Measurements from ENCODE around the gene MMEL1. TPM values are rescaled to one million over a fixed set of nuclear protein-coding genes. Genes with fewer than 3 reads are reported as not detected.

Gene MMEL1
- total and polyA plus RNA-seq, 2 donors (not counting 3 experiments of a cell fraction or from before 2014, with no cell fraction given), result 1.1 to 1.2 TPM

- FAIRE-seq, result no peak
- DNase-seq (ENCODE audit: low read depth, low spot score), result no peak
- H3K79me2 ChIP-seq (ENCODE audit: control insufficient read depth, insufficient read depth, low read length), result no peaks in the 10 kb centered on the region
- CTCF ChIA-PET, result no interaction called here
- H2AFZ ChIP-seq (ENCODE audit: low read depth, low read length), result no peak overlapping the region
- TF ChIP-seq EZH2 (IDR thresholded peaks at IDR 0.05; ENCODE audit: borderline replicate concordance, low read depth, low read length, severe bottlenecking) (no peak), POLR2A (IDR thresholded peaks at IDR 0.05; ENCODE audit: low read depth, low read length) (no peak), GATA2 (IDR thresholded peaks at IDR 0.05; ENCODE audit: insufficient read depth, insufficient read length, low read depth, low read length) (no peak), MYC (IDR thresholded peaks at IDR 0.05; ENCODE audit: low read depth, low read length) (no peak), JUN (IDR thresholded peaks at IDR 0.05; ENCODE audit: borderline replicate concordance, insufficient read depth, insufficient read length, low read depth) (no peak), FOS (IDR thresholded peaks at IDR 0.05; ENCODE audit: borderline replicate concordance, insufficient read depth, low read length) (no peak), CTCF (IDR thresholded peaks at IDR 0.05; ENCODE audit: extremely low read depth in 1 of 2, insufficient read depth in 1 of 2, low read depth in 1 of 2, low read length in 2 of 2) (no peak)
- no peak overlapping the region for H3K4me3 ChIP-seq (replicated peaks in 1 of 3; ENCODE audit: insufficient read depth in 1 of 3, low read depth in 1 of 3, low read length in 3 of 3)
- no peaks in the 10 kb centered on the region for H3K4me1 ChIP-seq (ENCODE audit: control insufficient read depth, extremely low read depth, insufficient read depth, low read length)
- H3K9ac ChIP-seq (replicated peaks; ENCODE audit: extremely low read depth, insufficient read depth, low read length), result no peak overlapping the region
- no peak overlapping the region for H3K4me2 ChIP-seq (ENCODE audit: insufficient read depth, low read length)
- H3K9me3 ChIP-seq (replicated peaks; ENCODE audit: control insufficient read depth, insufficient read depth, low read length), result no peaks in the 10 kb centered on the region
- H3K9me1 ChIP-seq (replicated peaks; ENCODE audit: control insufficient read depth, extremely low read depth, insufficient read depth, low read length), result no peaks in the 10 kb centered on the region
- no peak overlapping the region for H3K27ac ChIP-seq (ENCODE audit: insufficient read depth, low read depth, low read length)
- intact Hi-C loops (cut with micrococcal nuclease) (loop anchor here (2.0 kb wide), 1 partner anchor 15 kb away; no protein-coding TSS in a partner anchor), dilution Hi-C loops (cut with MboI; ENCODE audit: extremely low pct_ligation_motif_present, low sequenced_read_pairs) (no loop called here)
- POLR2A ChIA-PET, result no interaction called here
- H3K27me3 ChIP-seq (ENCODE audit: control insufficient read depth in 2 of 2, insufficient read depth in 2 of 2, low read length in 2 of 2), result no peaks in the 10 kb centered on the region
- no TSS peak for BruUV-seq (replicated peaks)
- H3K36me3 ChIP-seq (ENCODE audit: control insufficient read depth in 2 of 2, extremely low read depth in 1 of 2, insufficient read depth in 2 of 2, low read length in 2 of 2), result peaks cover 0 to 6% of the 10 kb centered on the region in 2 experiments
- H4K20me1 ChIP-seq (replicated peaks; ENCODE audit: control insufficient read depth, extremely low read depth, insufficient read depth, low read length), result no peaks in the 10 kb centered on the region
Measured at GRCh38 chr1:2564006-2564814, 68.6 kb downstream of the MMEL1 start.

Data from endothelial cell of umbilical vein (primary cell).